Esophagus muscularis mucosa (tissue), 4 donors: ENCODE results near the gene SLC7A4.

Source experiments
- EP300 ChIP-seq: sonication (generic); formaldehyde crosslinking; IDR thresholded peaks from one replicate; pipeline ENCODE4 v1.6.1; 2017; ENCODE audit warnings: antibody characterized with exemption
- POLR2A ChIP-seq: fragments of 450-650 bp; IDR thresholded peaks from one replicate; pipeline ENCODE4 v1.6.1; 2017; ENCODE audit warnings: antibody characterized with exemption, moderate library complexity, mild to moderate bottlenecking, low read depth
- TF ChIP-seq, protein P1 (sequence below), 3 experiments: fragments of 200-600 bp in 2 of 3; fragments of 450-650 bp in 1 of 3; sonication (generic) in 2 of 3; IDR thresholded peaks; one replicate each; pipeline ENCODE4 v1.5.1; 2017 to 2019; ENCODE audit warnings: antibody characterized with exemption in 3 of 3, mild to moderate bottlenecking in 2 of 3, moderate library complexity in 1 of 3

- TF ChIP-seq, protein P1, sequence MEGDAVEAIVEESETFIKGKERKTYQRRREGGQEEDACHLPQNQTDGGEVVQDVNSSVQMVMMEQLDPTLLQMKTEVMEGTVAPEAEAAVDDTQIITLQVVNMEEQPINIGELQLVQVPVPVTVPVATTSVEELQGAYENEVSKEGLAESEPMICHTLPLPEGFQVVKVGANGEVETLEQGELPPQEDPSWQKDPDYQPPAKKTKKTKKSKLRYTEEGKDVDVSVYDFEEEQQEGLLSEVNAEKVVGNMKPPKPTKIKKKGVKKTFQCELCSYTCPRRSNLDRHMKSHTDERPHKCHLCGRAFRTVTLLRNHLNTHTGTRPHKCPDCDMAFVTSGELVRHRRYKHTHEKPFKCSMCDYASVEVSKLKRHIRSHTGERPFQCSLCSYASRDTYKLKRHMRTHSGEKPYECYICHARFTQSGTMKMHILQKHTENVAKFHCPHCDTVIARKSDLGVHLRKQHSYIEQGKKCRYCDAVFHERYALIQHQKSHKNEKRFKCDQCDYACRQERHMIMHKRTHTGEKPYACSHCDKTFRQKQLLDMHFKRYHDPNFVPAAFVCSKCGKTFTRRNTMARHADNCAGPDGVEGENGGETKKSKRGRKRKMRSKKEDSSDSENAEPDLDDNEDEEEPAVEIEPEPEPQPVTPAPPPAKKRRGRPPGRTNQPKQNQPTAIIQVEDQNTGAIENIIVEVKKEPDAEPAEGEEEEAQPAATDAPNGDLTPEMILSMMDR (IDR thresholded peaks at IDR 0.05) = no peak
- no peak for TF ChIP-seq POLR2A
- no peak for TF ChIP-seq EP300
Observed at GRCh38 chr22:21016644-21017420, 15.5 kb downstream of the SLC7A4 start.
